NCI-H128 (cell line): ENCODE results near the gene VPS33B.

Experiments
- DNase-seq: peaks from one replicate; lab custom pipeline; 2025; ENCODE audit not compliant: unreplicated experiment; lab: John Stamatoyannopoulos, UW

VPS33B gene

GRCh38 chr15:90953947-90954711 lies 68.3 kb downstream of the VPS33B start:
- DNase-seq, result no peak

- no peak for DNase-seq
Measured at GRCh38 chr15:90952901-90953677, 69.3 kb downstream of the VPS33B start.

GRCh38 chr15:90950676-90951075 lies 71.7 kb downstream of the VPS33B start:
- DNase-seq, result no peak

GRCh38 chr15:90949979-90950675 lies 72.3 kb downstream of the VPS33B start:
- DNase-seq, result no peak
